ENCODE data around the gene CAMK1G.

The CAMK1G gene

DNA sequence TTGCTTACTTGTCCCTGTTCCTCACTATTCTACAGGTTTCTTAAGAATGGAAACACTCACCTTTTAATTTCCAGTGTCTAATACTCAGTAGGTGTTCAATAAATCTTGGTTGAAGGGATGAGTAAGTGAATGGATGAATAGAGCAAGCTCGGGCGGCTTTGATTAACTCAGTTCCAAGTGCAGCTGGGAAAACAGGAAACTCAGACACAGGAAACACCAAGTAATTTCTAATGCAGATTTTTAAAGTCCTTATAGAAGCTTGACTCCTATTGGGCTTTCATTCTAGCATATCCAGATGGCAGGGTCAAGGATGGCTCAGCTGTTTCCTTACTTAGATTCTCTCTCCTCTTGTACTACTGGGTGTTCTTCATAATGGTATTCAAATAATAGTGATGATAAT lies 14.0 kb downstream of the CAMK1G start:
- in situ Hi-C loops (cut with MboI; ENCODE audit: low sequenced_read_pairs), result no loop called here

DNA sequence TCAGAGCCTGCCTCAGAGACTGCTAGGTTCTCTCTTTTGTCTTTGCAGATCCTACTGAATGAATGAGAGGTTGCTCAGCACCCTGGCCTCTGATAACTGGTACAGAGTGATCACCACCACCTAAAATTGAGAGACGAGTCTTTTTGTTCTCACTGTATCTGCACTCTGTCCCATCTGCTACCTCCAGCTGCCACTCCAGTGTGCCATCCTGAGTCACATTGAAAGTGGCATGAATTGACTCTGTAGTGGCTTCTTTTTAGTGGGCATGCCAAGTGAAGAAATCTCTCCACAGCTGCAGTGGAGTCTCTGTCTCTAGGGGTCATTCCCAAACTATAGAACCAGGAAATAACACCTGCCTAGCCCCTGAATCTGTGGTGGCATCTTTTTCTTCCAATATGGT lies 14.7 kb downstream of the CAMK1G start:
- in situ Hi-C loops (cut with MboI; ENCODE audit: low sequenced_read_pairs), result no loop called here

GRCh38 chr1:209600541-209600940 lies 17.0 kb downstream of the CAMK1G start:
- in situ Hi-C loops (cut with MboI; ENCODE audit: low sequenced_read_pairs), result no loop called here

DNA sequence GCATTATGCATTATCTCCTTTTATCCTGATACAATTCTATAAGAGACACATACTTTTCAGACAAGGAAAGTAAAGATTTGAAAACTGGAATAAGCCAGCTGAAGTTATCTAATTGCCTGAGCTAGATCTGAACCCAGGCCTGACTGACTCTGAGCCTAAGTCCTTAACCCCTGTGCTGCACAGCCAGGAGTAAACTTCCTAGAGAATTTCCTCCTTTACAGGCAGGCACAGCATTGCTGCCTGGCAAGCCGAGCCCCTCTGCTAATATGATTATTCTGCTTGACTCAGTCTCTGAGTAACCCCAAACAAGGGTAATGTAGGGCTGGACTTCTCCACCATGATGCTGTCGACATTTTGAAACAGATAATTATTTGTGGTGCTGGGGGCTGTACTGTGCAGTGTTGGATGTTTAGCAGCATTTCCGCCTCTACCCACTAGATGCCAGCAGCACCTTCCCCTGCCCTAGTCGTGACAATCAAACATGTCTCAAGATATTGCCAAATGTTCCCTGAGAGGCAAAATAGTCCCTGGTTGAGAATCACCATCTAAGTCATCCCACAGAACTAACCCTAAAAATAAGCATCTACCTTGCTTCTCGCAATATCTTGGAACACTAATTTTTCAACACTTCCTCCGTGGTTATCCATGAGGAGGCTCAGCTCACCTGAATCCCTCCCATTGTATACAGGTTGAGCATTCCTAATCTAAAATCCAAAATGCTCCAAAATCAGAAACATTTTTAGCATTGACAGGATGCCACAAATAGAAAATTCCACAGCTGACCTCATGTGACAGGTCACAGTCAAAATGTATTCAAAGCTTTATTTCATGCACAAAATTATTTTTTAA lies 18.5 kb downstream of the CAMK1G start:
- in situ Hi-C loops (cut with MboI; ENCODE audit: low sequenced_read_pairs), result no loop called here

GRCh38 chr1:209603877-209604276 lies 20.4 kb downstream of the CAMK1G start:
- in situ Hi-C loops (cut with MboI; ENCODE audit: low sequenced_read_pairs), result no loop called here

DNA sequence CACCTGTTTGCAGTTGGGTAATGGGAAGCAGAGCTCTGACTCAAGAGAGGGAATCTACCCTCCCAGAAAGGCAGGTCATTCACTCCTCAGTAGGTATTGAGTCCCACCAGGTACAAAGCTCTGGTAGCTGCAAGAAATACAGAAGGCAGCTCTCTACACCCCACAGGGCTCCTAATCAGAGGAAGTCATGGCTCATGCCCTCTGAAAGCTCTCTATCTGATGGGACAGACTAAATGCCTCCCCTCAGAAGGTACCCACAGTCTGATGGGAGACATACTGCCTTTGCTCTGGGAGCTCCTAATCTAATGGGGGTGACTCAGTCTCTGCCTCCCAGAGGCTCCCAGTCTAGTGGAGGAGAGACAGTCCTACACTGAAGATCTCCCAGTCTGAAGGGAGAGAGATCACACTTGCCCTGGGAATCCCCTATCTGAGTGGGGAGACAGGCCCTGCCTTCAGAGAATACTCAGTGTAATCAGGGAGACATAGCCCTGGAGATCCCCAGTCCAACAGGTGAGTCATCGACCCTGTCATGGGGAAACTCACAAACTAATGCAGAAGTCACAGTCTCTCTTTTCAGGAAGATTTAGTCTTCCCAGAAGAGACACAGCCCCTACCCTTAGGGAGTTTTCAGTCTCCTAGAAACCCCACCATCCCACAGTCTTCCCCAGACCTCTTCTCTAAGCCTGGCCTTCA lies 23.7 kb downstream of the CAMK1G start:
- in situ Hi-C loops (cut with MboI; ENCODE audit: low sequenced_read_pairs), result no loop called here

GRCh38 chr1:209607795-209608178 lies 24.3 kb downstream of the CAMK1G start:
- in situ Hi-C loops (cut with MboI; ENCODE audit: low sequenced_read_pairs), result no loop called here

- in situ Hi-C loops (cut with MboI; ENCODE audit: low sequenced_read_pairs), result no loop called here
Measured at GRCh38 chr1:209609041-209609790, 25.7 kb downstream of the CAMK1G start.

GRCh38 chr1:209609791-209610630 lies 26.5 kb downstream of the CAMK1G start:
- in situ Hi-C loops (cut with MboI; ENCODE audit: low sequenced_read_pairs), result no loop called here

- in situ Hi-C loops (cut with MboI; ENCODE audit: low sequenced_read_pairs), result no loop called here
Measured at GRCh38 chr1:209610631-209610905, 27.1 kb downstream of the CAMK1G start.

DNA sequence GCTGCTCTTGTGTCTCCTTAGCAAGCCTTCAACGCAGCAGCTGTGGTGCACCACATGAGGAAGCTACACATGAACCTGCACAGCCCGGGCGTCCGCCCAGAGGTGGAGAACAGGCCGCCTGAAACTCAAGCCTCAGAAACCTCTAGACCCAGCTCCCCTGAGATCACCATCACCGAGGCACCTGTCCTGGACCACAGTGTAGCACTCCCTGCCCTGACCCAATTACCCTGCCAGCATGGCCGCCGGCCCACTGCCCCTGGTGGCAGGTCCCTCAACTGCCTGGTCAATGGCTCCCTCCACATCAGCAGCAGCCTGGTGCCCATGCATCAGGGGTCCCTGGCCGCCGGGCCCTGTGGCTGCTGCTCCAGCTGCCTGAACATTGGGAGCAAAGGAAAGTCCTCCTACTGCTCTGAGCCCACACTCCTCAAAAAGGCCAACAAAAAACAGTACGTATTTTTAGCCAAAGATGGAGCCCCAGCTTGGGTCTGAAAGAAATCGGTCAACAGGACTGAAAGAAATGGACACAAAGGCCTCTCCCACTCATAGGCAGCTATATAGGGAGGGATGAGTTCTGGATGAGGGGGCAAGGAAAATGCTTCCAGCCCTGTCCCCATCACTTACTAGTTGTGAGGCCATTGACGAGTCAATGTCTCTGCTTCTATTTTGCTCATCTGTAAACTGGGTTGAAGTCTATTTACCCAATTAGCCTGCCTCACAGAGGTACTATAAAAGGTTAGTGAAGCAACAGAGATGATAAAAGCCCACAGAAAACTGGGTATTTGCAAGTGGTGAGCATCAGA lies 28.5 kb downstream of the CAMK1G start:
- in situ Hi-C loops (cut with MboI; ENCODE audit: low sequenced_read_pairs), result no loop called here

- in situ Hi-C loops (cut with MboI; ENCODE audit: low sequenced_read_pairs), result no loop called here
Measured at GRCh38 chr1:209612646-209613399, 29.3 kb downstream of the CAMK1G start.

GRCh38 chr1:209613400-209614150 lies 30.1 kb downstream of the CAMK1G start:
- in situ Hi-C loops (cut with MboI; ENCODE audit: low sequenced_read_pairs), result no loop called here

- in situ Hi-C loops (cut with MboI; ENCODE audit: low sequenced_read_pairs), result no loop called here
Measured at GRCh38 chr1:209614151-209614420, 30.6 kb downstream of the CAMK1G start.

GRCh38 chr1:209614906-209615305 lies 31.4 kb downstream of the CAMK1G start:
- in situ Hi-C loops (cut with MboI; ENCODE audit: low sequenced_read_pairs), result no loop called here

DNA sequence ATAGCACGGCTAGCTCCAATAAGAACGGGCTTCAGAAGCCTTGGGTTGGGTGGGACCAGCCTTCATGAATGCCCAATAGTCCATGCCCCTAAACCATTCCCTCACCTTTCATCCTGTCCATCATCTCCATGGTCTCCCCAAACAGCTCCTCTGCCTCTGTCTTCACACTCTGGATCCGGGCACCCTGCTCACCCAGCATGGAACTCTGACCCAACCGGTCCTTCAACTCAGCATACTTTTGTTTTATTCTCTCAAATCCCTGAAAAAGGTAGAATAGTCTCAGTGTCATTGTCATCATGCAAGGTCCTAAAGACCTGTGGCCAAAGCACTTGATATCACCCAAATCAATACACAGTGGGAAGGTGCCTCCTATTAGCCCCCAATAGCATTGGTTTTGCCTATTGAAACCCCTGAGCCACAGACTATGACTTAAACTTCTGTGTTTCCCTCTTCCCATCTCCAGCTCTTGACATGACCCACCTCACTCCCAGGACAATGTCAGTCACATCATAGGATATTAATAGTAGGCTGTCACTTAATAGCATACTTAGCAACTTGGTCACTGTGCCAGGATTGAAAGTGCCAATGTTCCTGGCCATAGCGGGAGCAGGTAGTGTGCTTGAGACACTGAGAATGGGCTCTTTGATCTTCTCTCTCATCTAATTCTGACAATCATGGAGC lies 33.0 kb downstream of the CAMK1G start:
- in situ Hi-C loops (cut with MboI; ENCODE audit: low sequenced_read_pairs), result no loop called here

GRCh38 chr1:209617047-209617673 lies 33.6 kb downstream of the CAMK1G start:
- in situ Hi-C loops (cut with MboI; ENCODE audit: low sequenced_read_pairs), result no loop called here

- in situ Hi-C loops (cut with MboI; ENCODE audit: low sequenced_read_pairs), result no loop called here
Measured at GRCh38 chr1:209617755-209618154, 34.2 kb downstream of the CAMK1G start.
